H1 (cell line): ENCODE measurements around the gene SLC5A2. TPM values are rescaled to one million over a fixed set of nuclear protein-coding genes. Genes with fewer than 3 reads are reported as not detected.

Experiments used
- CBX8 ChIP-seq: fragments of 300-800, 300-1000 bp; sonication (generic); IDR thresholded peaks from 2 replicates; pipeline ENCODE4 v1.7.1; 2016; ENCODE audit warnings: low read depth, low read length, borderline replicate concordance
- RNF2 ChIP-seq: fragments of 200-900, 300-1000 bp; sonication (generic); IDR thresholded peaks from 2 replicates; pipeline ENCODE4 v1.7.1; 2016; ENCODE audit warnings: borderline replicate concordance, low read depth, mild to moderate bottlenecking, antibody characterized with exemption, low read length; ENCODE audit not compliant: poor library complexity, severe bottlenecking; ENCODE audit errors: missing control alignments
- SP4 ChIP-seq: IDR thresholded peaks from 2 replicates; pipeline ENCODE4 v1.6.1; 2012; ENCODE audit warnings: low read length, inconsistent platforms
- polyA plus RNA-seq, 7 experiments: library from polyadenylated mRNA; depleted of rRNA in 3 of 7; stranded (reverse) in 5 of 7; unstranded in 2 of 7; fragments of >200 nt in 5 of 7; fragments of 200-250 nt in 2 of 7; gene quantifications; 1 replicate in 5 of 7; 2 replicates in 1 of 7; 4 replicates in 1 of 7; pipeline versions ENCODE4 v1.2.1 to v1.2.3, GENCODE V29; 2011 to 2013; ENCODE audit warnings: missing spikeins in 2 of 7, mixed read lengths in 2 of 7
- total RNA-seq: library from RNA; stranded (reverse); fragmentation: NEBNext Ultra II Directional; extraction: Animal tissue kit (Norgen Biotek cat#: 25700); gene quantifications from 2 replicates; pipeline ENCODE4 v1.2.1, GENCODE V29; 2021

SLC5A2 gene
- total and polyA plus RNA-seq, 2 of the 8 experiments (the other 6 are each of a cell fraction or from before 2014, with no cell fraction given) = 0.56 to 4.4 TPM

DNA sequence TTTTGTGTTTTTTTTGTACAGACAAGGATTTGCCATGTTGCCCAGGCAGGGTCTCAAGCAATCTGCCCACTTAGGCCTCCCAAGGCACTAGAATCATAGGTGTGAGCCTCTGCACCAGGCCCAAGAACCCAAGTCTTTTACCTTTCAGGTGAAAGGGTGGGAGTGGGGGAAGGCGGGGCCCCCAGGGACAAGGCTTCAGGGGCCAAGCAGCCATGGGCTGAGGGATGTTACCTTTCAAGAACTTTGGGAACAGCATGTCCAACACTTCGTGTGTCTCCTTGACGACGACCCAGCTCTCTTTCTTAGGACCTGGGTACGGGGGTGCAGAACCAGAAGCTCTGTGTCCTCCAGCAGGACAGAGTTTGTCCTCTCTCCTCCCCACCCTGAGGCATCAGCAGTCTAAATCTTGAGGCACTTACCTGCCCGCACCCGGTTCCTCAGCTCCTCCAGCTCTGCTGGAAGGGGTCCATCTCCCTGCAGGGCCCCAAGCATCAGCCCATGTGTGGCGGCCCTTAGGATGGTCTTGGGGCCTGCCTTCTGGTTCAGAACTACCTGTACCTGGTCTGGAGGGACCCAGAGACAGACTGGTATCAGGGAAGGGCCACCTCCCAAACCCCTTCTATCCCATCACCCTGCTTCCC, 9.0 kb downstream of the SLC5A2 start (continued):
- TF ChIP-seq CBX8 (no peak), SP4 (no peak), RNF2 (no peak)
